AG08396 (cell line): ENCODE results near the gene CDX1.
"Not testable (repeated sequence)": the region's sequence is repeated elsewhere in the genome, so short reads cannot be mapped to it uniquely, and the experiment has no call there.

Experiments used
- DNase-seq: peaks from one replicate; pipeline ENCODE4 v3.0.0; 2012; ENCODE audit warnings: low spot score, mixed read lengths

The CDX1 gene

DNA sequence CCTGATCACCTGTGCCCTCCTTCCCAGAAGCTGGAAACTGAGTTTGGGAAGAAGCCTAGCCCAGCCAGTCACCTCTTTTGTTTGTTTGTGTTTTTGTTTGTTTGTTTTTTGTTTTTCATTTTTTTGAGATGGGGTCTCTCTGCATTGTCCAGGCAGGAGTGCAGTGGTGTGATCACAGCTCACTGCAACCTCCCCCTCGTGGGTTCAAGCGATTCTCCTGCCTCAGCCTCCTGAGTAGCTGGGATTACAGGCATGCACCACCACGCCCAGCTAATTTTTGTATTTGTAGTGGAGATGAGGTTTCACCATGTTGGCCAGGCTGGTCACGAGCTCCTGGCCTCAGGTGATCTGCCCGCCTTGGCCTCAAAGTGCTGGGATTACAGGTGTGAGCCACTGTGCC is 67.1 kb downstream of the CDX1 start:
- DNase-seq, result not testable (repeated sequence)
